Breast epithelium (tissue), 4 donors: ENCODE results near the gene SRPK3. TPM values are rescaled to one million over a fixed set of nuclear protein-coding genes. Genes with fewer than 3 reads are reported as not detected.

Experiments used
- DNase-seq, 2 donors: peaks; one replicate each; pipeline ENCODE4 v3.0.0-alpha.2; 2019; ENCODE audit warnings: low spot score in 2 of 2
- H3K27ac ChIP-seq, 2 donors: fragments of 200-600 bp; sonication (generic) in 1 of 2; one replicate each; pipeline ENCODE4 v1.5.1; 2016 to 2019; ENCODE audit warnings: mild to moderate bottlenecking in 1 of 2
- H3K27me3 ChIP-seq, 2 donors: fragments of 200-600 bp; sonication (generic) in 1 of 2; one replicate each; pipeline versions ENCODE4 v1.5.1 to v1.6.0; 2017 to 2019; ENCODE audit warnings: control low read depth in 1 of 2, mild to moderate bottlenecking in 1 of 2
- H3K36me3 ChIP-seq: fragments of 200-600 bp; one replicate; pipeline ENCODE4 v1.5.1; 2019
- H3K4me1 ChIP-seq, 2 donors: fragments of 200-600 bp; sonication (generic); one replicate each; pipeline ENCODE4 v1.5.1; 2016 to 2019; ENCODE audit warnings: control low read depth in 1 of 2
- H3K4me3 ChIP-seq, 3 donors: fragments of 200-600 bp; sonication (generic); 1 replicate in 2 of 3; 2 replicates in 1 of 3; pipeline ENCODE4 v1.5.1; 2016 to 2019; ENCODE audit warnings: mild to moderate bottlenecking in 3 of 3, moderate library complexity in 2 of 3
- H3K9me3 ChIP-seq, 2 donors: fragments of 200-600 bp; sonication (generic) in 1 of 2; one replicate each; pipeline ENCODE4 v1.5.1; 2016 to 2019; ENCODE audit warnings: control low read depth in 1 of 2
- POLR2A ChIP-seq: fragments of 450-650 bp; IDR thresholded peaks from one replicate; pipeline ENCODE4 v1.6.1; 2016; ENCODE audit warnings: antibody characterized with exemption, mild to moderate bottlenecking, moderate library complexity
- POLR2AphosphoS5 ChIP-seq, 3 donors: sonication (generic); formaldehyde crosslinking; IDR thresholded peaks; one replicate each; pipeline ENCODE4 v1.6.1; 2017; ENCODE audit warnings: antibody characterized with exemption in 3 of 3
- intact Hi-C: fragments of 100-400 bp; cut with DNase I; formaldehyde crosslinking; loops from one replicate; pipeline ENCODE4 v1.15.1; 2023; ENCODE audit warnings: low total_unique reads
- total RNA-seq, 3 donors: library from RNA; depleted of rRNA; stranded (reverse); fragments of >200 nt; gene quantifications; one replicate each; pipeline ENCODE4 v1.1.0, GENCODE V29; 2016
- TF ChIP-seq, protein P1 (sequence below), 3 donors: fragments of 450-650 bp; IDR thresholded peaks; one replicate each; pipeline ENCODE4 v1.5.1; 2016 to 2017; ENCODE audit warnings: antibody characterized with exemption in 3 of 3, mild to moderate bottlenecking in 3 of 3, moderate library complexity in 3 of 3

SRPK3 gene
- total RNA-seq, 3 donors from 2014 or later: 0.33 to 1.5 (median 1.3) TPM

DNA sequence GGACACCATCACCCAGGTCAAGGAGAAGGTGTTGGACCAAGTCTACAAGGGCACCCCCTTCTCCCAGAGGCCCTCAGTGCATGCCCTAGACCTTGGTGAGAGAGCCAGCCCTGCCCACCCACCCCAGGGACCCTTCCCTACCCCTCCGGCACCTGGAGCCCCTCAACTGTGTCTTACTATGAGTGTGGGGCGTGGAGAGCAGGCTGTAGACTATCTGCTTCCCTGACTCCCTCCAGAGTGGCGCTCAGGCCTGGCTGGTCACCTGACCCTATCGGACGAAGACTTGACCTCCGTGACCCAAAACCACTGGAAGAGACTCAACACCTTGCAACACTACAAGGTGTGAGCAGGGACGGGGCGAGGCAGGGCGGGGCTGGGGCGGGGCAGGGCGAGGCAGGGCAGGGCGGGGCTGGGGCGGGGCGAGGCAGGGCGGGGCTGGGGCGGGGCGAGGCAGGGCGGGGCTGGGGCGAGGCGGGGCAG is 4.7 kb upstream of the SRPK3 start:
- Histone ChIP-seq H3K9me3 (no peaks in the 10 kb centered on the region), H3K4me1 (no peaks in the 10 kb centered on the region), H3K36me3 (no peaks in the 10 kb centered on the region), H3K27me3 (peaks cover 0 to 60% of the 10 kb centered on the region in 2 donors), H3K27ac (no peak overlapping the region), H3K4me3 (no peak overlapping the region)
- TF ChIP-seq POLR2A (no peak), POLR2AphosphoS5 (IDR thresholded peaks at IDR 0.05) (no peak)
- TF ChIP-seq, protein P1, sequence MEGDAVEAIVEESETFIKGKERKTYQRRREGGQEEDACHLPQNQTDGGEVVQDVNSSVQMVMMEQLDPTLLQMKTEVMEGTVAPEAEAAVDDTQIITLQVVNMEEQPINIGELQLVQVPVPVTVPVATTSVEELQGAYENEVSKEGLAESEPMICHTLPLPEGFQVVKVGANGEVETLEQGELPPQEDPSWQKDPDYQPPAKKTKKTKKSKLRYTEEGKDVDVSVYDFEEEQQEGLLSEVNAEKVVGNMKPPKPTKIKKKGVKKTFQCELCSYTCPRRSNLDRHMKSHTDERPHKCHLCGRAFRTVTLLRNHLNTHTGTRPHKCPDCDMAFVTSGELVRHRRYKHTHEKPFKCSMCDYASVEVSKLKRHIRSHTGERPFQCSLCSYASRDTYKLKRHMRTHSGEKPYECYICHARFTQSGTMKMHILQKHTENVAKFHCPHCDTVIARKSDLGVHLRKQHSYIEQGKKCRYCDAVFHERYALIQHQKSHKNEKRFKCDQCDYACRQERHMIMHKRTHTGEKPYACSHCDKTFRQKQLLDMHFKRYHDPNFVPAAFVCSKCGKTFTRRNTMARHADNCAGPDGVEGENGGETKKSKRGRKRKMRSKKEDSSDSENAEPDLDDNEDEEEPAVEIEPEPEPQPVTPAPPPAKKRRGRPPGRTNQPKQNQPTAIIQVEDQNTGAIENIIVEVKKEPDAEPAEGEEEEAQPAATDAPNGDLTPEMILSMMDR (IDR thresholded peaks at IDR 0.05): no peak
- intact Hi-C loops: no loop called here
- DNase-seq: no peak

DNA sequence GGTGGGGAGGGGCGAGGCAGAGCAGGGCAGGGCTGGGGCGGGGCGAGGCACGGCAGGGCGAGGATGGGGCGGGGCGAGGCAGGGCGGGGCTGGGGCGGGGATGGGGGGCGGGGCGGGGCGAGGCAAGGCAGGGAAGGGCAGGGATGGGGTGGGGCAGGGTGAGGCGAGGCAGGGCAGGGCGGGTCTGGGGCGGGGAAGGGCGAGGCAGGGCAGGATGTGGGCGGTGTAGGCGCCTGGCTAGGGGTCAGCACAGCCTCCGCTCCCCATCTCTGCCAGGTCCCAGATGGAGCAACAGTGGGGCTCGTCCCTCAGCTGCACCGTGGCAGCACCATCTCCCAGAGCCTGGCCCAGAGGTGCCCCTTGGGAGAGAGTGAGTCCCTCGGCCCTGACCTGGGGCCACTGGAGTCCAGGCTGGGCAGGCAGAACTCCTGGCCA is 4.2 kb upstream of the SRPK3 start:
- Histone ChIP-seq H3K27me3 (peaks cover 0 to 60% of the 10 kb centered on the region in 2 donors), H3K36me3 (no peaks in the 10 kb centered on the region), H3K4me1 (no peaks in the 10 kb centered on the region), H3K9me3 (no peaks in the 10 kb centered on the region), H3K27ac (no peak overlapping the region), H3K4me3 (no peak overlapping the region)
- no peak for DNase-seq
- TF ChIP-seq POLR2AphosphoS5 (IDR thresholded peaks at IDR 0.05) (no peak), POLR2A (no peak)
- TF ChIP-seq, protein P1 (IDR thresholded peaks at IDR 0.05): no peak
- intact Hi-C loops: no loop called here

DNA sequence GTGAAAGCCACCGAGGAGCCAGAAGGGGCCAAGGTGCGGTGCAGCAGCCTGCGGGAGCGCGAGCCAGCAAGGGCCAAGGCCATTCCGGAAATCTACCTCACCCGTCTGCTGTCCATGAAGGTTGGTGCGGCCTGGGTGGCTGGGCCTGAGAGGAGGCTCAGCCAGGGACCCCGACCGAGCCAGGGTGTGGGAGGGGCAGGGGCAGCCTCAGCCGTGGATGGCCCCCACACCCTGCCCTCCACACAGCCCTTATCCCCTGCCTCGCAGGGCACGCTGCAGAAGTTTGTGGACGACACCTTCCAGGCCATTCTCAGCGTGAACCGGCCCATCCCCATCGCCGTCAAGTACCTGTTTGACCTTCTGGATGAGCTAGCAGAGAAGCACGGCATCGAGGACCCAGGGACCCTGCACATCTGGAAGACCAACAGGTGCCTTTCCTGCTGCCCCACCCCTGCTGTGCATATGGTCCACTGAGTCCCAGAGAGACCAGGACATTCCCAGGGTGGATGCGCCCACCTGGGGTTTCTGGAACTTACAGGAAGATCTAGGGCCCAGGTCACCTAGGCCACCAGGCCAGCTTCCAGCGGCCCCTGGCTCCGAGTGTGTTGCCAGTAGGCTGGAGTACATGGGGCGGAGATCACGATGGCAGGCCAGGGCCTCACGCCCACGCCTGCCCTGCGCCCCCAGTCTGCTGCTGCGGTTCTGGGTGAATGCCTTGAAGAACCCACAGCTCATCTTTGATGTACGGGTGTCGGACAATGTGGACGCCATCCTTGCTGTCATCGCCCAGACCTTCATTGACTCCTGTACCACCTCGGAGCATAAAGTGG is 3.4 kb upstream of the SRPK3 start:
- intact Hi-C loops: no loop called here
- Histone ChIP-seq H3K9me3 (no peaks in the 10 kb centered on the region), H3K36me3 (no peaks in the 10 kb centered on the region), H3K4me1 (no peaks in the 10 kb centered on the region), H3K27me3 (peaks cover 0 to 60% of the 10 kb centered on the region in 2 donors), H3K27ac (no peak overlapping the region), H3K4me3 (no peak overlapping the region)
- no peak for DNase-seq
- no peak for TF ChIP-seq POLR2A
- no peak for TF ChIP-seq POLR2AphosphoS5 (IDR thresholded peaks at IDR 0.05)
- TF ChIP-seq, protein P1 (IDR thresholded peaks at IDR 0.05): no peak

DNA sequence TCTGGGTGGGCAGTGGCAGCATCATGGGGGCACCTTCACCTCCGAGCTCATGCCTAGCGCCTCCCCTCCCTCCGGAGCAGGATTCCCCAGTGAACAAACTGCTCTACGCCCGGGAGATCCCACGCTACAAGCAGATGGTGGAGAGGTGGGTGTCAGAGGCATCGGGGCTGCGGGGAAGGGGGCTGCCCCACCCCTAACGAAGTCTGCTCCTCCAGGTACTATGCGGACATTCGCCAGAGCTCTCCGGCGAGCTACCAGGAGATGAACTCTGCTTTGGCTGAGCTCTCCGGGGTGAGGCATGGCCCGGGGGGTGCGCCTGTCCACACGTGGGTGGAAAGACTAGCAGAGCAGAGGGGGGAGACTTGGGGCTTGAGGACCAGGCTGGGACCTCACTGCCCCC is 2.7 kb upstream of the SRPK3 start:
- intact Hi-C loops: no loop called here
- no peak for TF ChIP-seq POLR2A
- TF ChIP-seq, protein P1 (IDR thresholded peaks at IDR 0.05): no peak
- no peak for TF ChIP-seq POLR2AphosphoS5 (IDR thresholded peaks at IDR 0.05)
- Histone ChIP-seq H3K27me3 (peaks cover 0 to 58% of the 10 kb centered on the region in 2 donors), H3K4me3 (no peak overlapping the region), H3K9me3 (no peaks in the 10 kb centered on the region), H3K36me3 (no peaks in the 10 kb centered on the region), H3K4me1 (no peaks in the 10 kb centered on the region), H3K27ac (no peak overlapping the region)
- no peak for DNase-seq

DNA sequence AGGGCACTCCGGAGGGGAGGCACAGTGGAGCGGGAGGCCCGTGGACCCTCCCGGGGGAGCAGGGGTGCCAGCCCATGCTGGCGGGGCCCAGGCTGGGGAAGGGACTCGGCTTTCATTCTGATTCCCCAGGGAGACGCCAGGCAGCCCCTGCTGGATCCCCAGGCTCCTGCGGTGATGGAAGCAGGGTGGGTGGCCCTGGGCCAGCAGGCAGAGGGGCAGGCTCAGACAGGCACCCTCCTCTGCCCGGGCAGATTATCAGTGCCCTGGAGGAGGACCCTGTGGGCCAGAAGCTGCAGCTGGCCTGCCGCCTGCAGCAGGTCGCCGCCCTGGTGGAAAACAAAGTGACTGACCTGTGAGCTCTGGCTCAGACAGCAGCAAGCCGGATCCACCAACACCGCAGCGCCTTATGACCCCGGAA is 2.1 kb upstream of the SRPK3 start:
- Histone ChIP-seq H3K27me3 (peaks cover 0 to 61% of the 10 kb centered on the region in 2 donors), H3K4me3 (no peak overlapping the region), H3K36me3 (no peaks in the 10 kb centered on the region), H3K4me1 (no peaks in the 10 kb centered on the region), H3K9me3 (no peaks in the 10 kb centered on the region), H3K27ac (peak overlapping the region in 1 of 2 donors; percentile 19)
- no peak for DNase-seq
- intact Hi-C loops: no loop called here
- TF ChIP-seq POLR2A (no peak), POLR2AphosphoS5 (IDR thresholded peaks at IDR 0.05) (no peak)
- TF ChIP-seq, protein P1 (IDR thresholded peaks at IDR 0.05): no peak
